Measurements from ENCODE around the gene SNX6. TPM values are rescaled to one million over a fixed set of nuclear protein-coding genes. Genes with fewer than 3 reads are reported as not detected.
"Not testable (repeated sequence)": the region's sequence is repeated elsewhere in the genome, so short reads cannot be mapped to it uniquely, and the experiment has no call there.

Gene SNX6
- total RNA-seq, 2 donors from 2014 or later = 28.8 to 41.2 TPM

GRCh38 chr14:34562776-34563150, 67.2 kb downstream of the SNX6 start:
- Histone ChIP-seq H3K27me3 (no peaks in the 10 kb centered on the region), H3K27ac (no peak overlapping the region), H3K36me3 (replicated peaks in 1 of 2; ENCODE audit: insufficient read depth in 1 of 2, low read depth in 2 of 2) (no peaks in the 10 kb centered on the region), H3K9me3 (no peaks in the 10 kb centered on the region), H3K4me1 (no peaks in the 10 kb centered on the region), H3K4me3 (no peak overlapping the region)
- DNase-seq = no peak
- intact Hi-C loops (cut with DNase I) = no loop called here
- WGBS, 2 donors = 78 to 86% methylated on average over 8 of the region's 8 CpGs
- TF ChIP-seq CTCF (IDR thresholded peaks at IDR 0.05) (no peak), POLR2A (IDR thresholded peaks at IDR 0.05) (no peak)
- no peak for ATAC-seq

- H3K36me3 ChIP-seq (replicated peaks in 1 of 2; ENCODE audit: insufficient read depth in 1 of 2, low read depth in 2 of 2); H3K9me3 ChIP-seq; DNase-seq; ATAC-seq; H3K27ac ChIP-seq; H3K27me3 ChIP-seq; H3K4me1 ChIP-seq; H3K4me3 ChIP-seq; intact Hi-C loops (cut with DNase I): not testable (repeated sequence)
- 83 to 91% methylated on average over 5 to 7 of the region's 8 CpGs for WGBS, 2 donors
These were observed 67.7 kb downstream of the SNX6 start for GRCh38 chr14:34562037-34562775.

- intact Hi-C loops (cut with DNase I); DNase-seq; H3K36me3 ChIP-seq (replicated peaks in 1 of 2; ENCODE audit: insufficient read depth in 1 of 2, low read depth in 2 of 2); H3K9me3 ChIP-seq; H3K27ac ChIP-seq; H3K4me3 ChIP-seq; H3K27me3 ChIP-seq: not testable (repeated sequence)
- peaks cover 12% of the 10 kb centered on the region for H3K4me1 ChIP-seq
- WGBS, 2 donors = no CpG with 5 or more reads among the region's 35 CpGs
- ATAC-seq = peak; percentile 83
These were observed 73.5 kb downstream of the SNX6 start for GRCh38 chr14:34556498-34556829.

GRCh38 chr14:34555583-34556497, 74.1 kb downstream of the SNX6 start:
- H3K9me3 ChIP-seq; H3K36me3 ChIP-seq (replicated peaks in 1 of 2; ENCODE audit: insufficient read depth in 1 of 2, low read depth in 2 of 2); H3K27ac ChIP-seq; intact Hi-C loops (cut with DNase I); DNase-seq; H3K27me3 ChIP-seq; H3K4me3 ChIP-seq: not testable (repeated sequence)
- peak; percentile 87 for ATAC-seq
- H3K4me1 ChIP-seq = peaks cover 12% of the 10 kb centered on the region
- WGBS, 2 donors = no CpG with 5 or more reads among the region's 49 CpGs

GRCh38 chr14:34554540-34555250, 75.3 kb downstream of the SNX6 start:
- Histone ChIP-seq H3K27me3 (no peaks in the 10 kb centered on the region), H3K4me3 (no peak overlapping the region), H3K27ac (peak overlapping the region; percentile 67 to 82 (median 72)), H3K36me3 (replicated peaks in 1 of 2; ENCODE audit: insufficient read depth in 1 of 2, low read depth in 2 of 2) (no peaks in the 10 kb centered on the region), H3K4me1 (peaks cover 12% of the 10 kb centered on the region), H3K9me3 (no peaks in the 10 kb centered on the region)
- no peak for TF ChIP-seq CTCF (IDR thresholded peaks at IDR 0.05)
- TF ChIP-seq POLR2A (IDR thresholded peaks at IDR 0.05) = peak in 1 of 3 donors; percentile 17
- no peak for ATAC-seq
- intact Hi-C loops (cut with DNase I) = no loop called here
- peak in 1 of 4 donors; percentile 26 for DNase-seq
- WGBS, 2 donors = 16 to 37% methylated on average over 9 of the region's 9 CpGs

- H3K4me3 ChIP-seq; H3K27me3 ChIP-seq; H3K27ac ChIP-seq; H3K36me3 ChIP-seq (replicated peaks in 1 of 2; ENCODE audit: insufficient read depth in 1 of 2, low read depth in 2 of 2); ATAC-seq; H3K4me1 ChIP-seq; H3K9me3 ChIP-seq; intact Hi-C loops (cut with DNase I): not testable (repeated sequence)
- 88% methylated on average over 19 of the region's 19 CpGs for WGBS, 2 donors
- DNase-seq = peak in 1 of 4 donors; percentile 5
These were observed 80.5 kb downstream of the SNX6 start for GRCh38 chr14:34549276-34549966.

Measured in body of pancreas (tissue), 4 donors.